HG02642 (cell line): ENCODE data around the gene P2RX3.

Source experiments
- ATAC-seq: cut with Tn5 transposase; IDR thresholded peaks from one replicate; pipeline ENCODE4 v1.9.1; 2021; ENCODE audit warnings: mild to moderate bottlenecking; ENCODE audit not compliant: unreplicated experiment, poor library complexity

Gene P2RX3

GRCh38 chr11:57364851-57365660 lies 26.9 kb downstream of the P2RX3 start:
- no peak for ATAC-seq

GRCh38 chr11:57368106-57368844 lies 30.1 kb downstream of the P2RX3 start:
- no peak for ATAC-seq

- no peak for ATAC-seq
Observed at GRCh38 chr11:57368845-57369232, 30.7 kb downstream of the P2RX3 start.

- ATAC-seq: no peak
Observed at GRCh38 chr11:57370251-57370650, 32.1 kb downstream of the P2RX3 start.

GRCh38 chr11:57370941-57371340 lies 32.8 kb downstream of the P2RX3 start:
- no peak for ATAC-seq

GRCh38 chr11:57373146-57373545 lies 35.0 kb downstream of the P2RX3 start:
- ATAC-seq: no peak

GRCh38 chr11:57374966-57375365 lies 36.8 kb downstream of the P2RX3 start:
- ATAC-seq: no peak

- ATAC-seq: no peak
Observed at GRCh38 chr11:57375490-57375889, 37.3 kb downstream of the P2RX3 start.

- no peak for ATAC-seq
Observed at GRCh38 chr11:57376095-57377090, 38.2 kb downstream of the P2RX3 start.

- no peak for ATAC-seq
Observed at GRCh38 chr11:57377107-57377506, 39.0 kb downstream of the P2RX3 start.

- no peak for ATAC-seq
Observed at GRCh38 chr11:57378186-57378585, 40.0 kb downstream of the P2RX3 start.

GRCh38 chr11:57379732-57380131 lies 41.6 kb downstream of the P2RX3 start:
- no peak for ATAC-seq

- no peak for ATAC-seq
Observed at GRCh38 chr11:57380975-57381374, 42.8 kb downstream of the P2RX3 start, which contains the start of gene PRG3. Gene PRG3 (minus strand): TSS chr11:57381150. CDS start chr11:57380708, 442 bp downstream.

GRCh38 chr11:57386178-57386940 lies 48.2 kb downstream of the P2RX3 start:
- ATAC-seq: no peak

- ATAC-seq: no peak
Observed at GRCh38 chr11:57387289-57388030, 49.3 kb downstream of the P2RX3 start.

- no peak for ATAC-seq
Observed at GRCh38 chr11:57390535-57390934, 52.4 kb downstream of the P2RX3 start, which contains the start of gene PRG2. Gene PRG2 (minus strand): TSS chr11:57390650. CDS start chr11:57389944, 706 bp downstream.

GRCh38 chr11:57391111-57391510 lies 53.0 kb downstream of the P2RX3 start:
- no peak for ATAC-seq

- no peak for ATAC-seq
Observed at GRCh38 chr11:57391539-57391938, 53.4 kb downstream of the P2RX3 start.
